Stimulated activated CD4-positive, alpha-beta T cell treated with anti-CD3 and anti-CD28 coated beads, Interleukin-4, amount 100 ng/mL, for 24 hours (primary cell): ENCODE measurements around the gene SLC6A8.
"Not testable (repeated sequence)": the region's sequence is repeated elsewhere in the genome, so short reads cannot be mapped to it uniquely, and the experiment has no call there.

Experiments
- DNase-seq: peaks from one replicate; pipeline ENCODE4 v3.0.0-alpha.2; 2020

SLC6A8 gene

DNA sequence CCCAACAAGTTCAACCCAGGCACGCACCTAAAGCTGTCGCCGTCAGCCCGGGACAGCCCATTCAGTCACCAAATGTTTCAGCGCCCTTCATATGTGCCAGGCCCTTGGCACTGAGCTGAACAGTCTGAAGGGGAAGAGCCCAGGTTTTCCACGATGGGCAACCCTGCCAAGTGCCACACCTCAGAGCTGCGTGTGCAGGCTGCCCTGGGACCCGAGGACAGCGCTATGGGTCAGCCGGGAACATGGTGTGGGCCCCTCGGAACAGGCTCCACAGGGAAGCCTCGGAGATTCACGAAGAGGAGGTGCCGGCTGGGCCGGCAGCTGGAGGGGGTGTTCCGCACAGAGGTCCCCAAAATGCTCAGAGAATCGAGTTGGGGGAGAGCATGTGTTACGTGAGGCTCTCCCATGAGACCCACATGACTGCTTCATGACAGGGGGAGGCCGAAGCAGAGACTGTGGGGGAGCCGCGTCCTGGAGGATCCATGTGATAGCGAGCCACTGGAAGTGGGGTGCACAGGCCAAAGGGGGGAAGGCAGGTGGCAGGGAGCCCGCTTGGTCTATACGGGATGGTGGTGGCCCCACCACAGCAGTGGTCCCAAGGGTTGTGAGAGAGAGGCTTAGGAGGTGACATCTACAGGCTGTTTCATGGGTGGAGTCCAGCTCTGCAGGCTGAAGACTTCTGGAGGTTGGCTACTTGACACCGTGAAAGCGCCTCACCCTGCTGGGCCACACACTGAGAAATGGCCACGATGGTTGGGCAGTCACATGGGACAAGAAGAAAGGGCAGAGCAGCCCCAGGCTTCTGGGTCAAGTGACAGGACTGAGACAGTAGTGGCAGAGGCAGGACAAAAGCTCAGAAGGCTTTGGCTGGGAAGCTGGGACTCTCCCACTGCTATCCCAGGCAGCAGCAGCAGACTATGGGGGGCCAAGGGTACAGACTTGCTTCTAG is 22.3 kb downstream of the SLC6A8 start:
- no peak for DNase-seq

DNA sequence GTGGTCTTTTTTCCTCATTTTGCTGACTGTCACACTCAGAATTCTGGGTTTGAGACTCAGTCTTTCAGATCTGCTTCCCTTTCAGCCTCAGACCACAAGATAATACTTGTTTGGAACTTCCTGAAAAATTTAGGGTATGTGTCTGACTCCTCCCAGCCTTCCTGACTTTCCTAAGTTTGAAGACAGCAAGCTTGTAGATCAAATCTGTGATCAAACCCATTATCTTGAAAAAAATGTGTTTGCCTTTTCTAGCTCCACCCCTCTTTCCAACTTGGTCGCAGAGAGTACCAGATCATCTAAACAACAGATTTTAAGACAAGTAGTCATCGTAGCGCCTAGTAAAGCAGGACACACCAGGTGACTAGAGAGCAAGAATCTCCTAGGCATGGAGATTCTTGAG is 26.5 kb downstream of the SLC6A8 start:
- DNase-seq = no peak

DNA sequence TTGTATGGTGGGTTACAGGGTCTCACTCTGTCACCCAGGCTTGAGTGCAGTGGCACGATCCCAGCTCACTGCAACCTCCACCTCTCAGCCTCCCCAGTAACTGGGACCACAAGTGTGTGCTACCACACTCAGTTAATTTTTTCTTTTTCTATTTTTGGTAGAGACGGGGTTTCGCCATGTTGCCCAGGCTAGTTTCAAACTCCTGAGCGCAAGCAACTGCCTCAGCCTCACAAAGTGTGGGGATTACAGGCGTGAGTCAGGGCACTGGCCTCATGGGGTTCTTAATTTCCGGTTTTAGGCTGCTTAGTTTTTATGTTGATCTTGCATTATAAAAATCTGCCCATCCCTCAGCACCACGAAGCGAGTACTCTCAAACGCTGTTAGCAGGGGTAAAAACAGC is 29.7 kb downstream of the SLC6A8 start:
- no peak for DNase-seq

DNA sequence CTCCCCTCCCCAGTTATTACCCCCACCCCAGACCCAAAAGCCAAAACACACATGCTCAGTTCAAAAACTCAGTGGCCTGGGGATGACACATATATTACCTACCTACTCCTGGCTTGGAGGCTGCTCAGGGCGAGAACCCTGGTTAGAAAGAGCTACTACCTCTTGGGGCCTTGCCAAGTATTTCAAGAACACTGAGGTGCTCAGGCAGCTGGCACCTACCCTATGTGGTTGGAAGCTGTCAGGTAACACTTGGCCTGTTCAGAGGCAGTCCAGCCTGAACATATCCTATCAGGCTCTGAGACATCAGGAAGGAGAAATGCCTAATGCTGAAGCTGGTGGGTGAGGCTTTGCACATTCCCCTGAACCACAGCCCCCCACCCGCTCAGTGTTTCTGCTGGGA is 31.5 kb downstream of the SLC6A8 start:
- DNase-seq = no peak

DNA sequence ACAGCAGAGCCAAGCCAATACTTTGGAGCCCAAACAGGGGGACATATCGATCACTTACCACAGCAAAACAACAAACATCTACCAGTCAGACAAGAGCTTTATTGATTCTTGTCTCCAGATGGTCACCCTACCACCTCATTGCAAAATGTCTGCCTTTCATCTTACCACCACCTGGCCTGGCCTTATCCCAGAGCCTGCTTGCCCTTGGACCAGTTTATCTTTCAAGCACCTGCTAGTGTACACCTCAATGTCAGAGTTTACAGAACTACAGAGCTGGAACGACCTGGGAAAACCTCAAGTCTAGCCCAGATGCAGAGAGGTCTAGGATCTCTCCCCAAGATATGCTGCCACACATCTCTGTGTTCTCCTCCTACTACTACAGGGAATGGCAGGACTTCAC is 32.0 kb downstream of the SLC6A8 start:
- DNase-seq = no peak

DNA sequence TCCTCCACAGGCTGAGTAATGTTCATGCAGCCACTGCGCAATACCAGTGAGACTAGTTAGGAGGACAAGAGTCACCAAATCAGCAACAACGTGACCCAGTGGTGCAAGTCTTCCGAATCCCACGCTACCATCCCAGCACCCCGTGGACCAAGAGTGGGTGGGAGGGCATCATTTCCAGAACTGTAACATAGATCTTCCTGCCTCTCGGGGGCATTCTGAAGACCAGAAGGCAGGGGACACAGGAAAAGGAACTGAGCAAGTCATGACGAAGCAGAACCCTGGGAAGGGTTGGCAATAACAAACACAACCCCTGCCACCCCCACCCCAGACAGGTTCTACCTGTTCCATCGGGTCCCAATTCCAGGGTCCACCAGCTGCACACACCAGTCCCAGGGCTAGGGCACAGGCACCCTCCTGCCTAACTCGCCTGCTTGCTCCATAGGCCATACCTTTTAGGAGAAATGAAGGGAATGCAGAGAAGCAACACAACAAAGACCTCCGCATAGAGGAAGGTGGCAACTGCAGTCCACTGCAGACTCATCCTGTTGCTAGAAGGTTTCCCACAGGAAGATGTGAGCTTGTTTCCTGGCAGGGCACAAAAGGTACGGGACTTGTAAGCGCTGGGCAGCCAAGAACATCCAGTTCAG is 35.1 kb downstream of the SLC6A8 start:
- DNase-seq = peak; percentile 3

DNA sequence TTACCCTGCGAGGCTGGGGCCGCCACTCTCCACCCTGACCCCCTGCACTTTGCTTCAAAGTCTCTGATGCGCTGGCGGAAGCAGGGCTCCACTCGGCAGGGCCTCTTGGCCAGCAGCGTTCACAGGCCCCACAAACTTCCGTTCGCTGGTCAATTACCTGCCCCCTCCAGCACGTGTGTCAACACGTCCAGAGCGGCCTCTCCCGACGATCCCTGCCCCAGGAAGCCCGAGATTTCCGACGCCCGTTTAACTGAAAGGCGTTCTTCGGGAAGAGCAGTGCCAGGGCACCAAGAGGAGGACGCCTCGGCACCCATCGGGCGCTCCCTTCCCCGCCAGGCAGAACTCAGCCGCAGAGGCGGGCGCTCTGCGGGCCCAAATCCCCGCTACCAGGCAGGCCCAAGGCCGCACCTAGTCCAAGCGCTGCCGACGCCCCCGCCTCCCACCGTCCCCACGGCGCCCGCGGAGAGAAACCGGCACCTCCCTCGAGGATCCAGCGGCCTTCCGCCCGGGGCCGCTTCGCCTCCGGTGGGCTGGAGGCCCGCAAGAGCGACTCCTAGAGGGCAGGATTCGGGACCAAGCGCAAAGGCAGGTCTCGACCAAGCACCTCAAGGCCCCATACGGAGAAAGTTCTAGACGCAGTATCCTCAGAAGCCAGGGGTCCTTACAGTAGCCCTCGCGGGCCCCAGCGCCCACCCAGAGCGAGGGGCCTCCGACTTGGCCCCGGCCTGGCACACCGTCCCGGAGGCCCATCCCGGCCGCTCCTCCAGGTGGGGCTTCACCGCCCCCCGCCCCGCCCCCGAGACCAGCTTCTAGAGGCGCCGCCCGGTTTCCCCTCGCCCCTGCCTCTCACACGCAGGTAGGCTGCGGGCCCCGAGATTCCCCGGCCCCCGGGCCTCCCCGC is 35.9 kb downstream of the SLC6A8 start:
- DNase-seq = peak; percentile 51

DNA sequence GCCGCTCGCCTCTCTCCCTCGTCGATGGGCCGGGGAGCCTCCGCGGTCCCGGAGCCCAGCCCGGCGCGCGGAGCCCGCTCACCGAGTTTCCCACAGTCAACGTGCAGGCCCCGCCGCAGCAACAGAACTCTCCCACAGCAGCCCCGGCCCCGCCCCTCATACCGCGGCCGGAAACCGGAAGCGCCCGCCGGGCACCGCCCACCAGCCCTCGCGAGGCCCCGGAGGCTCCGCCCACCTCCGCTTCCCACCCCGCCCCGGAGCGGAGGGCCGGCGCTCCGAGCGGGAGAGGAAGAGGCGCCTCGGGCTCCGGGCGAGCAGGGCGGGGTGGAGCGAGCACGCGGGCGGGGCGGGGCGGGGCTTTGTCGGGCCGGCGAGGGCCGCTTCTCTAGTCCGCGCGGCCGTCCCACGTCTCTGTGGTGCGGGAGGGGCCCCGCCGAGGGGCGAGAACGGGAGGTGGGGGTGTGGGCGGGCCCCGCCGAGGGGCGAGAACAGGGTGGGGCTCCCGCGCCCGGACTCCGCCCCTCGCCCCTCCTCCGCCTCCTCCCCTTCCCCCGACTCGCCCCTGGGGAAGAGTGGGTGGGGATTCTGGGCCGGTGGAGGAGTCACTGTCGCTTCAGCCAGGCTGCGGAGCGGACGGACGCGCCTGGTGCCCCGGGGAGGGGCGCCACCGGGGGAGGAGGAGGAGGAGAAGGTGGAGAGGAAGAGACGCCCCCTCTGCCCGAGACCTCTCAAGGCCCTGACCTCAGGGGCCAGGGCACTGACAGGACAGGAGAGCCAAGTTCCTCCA is 36.7 kb downstream of the SLC6A8 start, which contains the start of the genes ABCD1 and BCAP31:
Gene ABCD1 (plus strand): TSS at position 605 of the 787 bp plus-strand sequence. CDS start 411 bp downstream, outside the sequence.
Gene BCAP31 (minus strand): TSS at position 136 of the 787 bp plus-strand sequence. CDS start 1,143 bp downstream, outside the sequence.
- DNase-seq = peak; percentile 85

DNA sequence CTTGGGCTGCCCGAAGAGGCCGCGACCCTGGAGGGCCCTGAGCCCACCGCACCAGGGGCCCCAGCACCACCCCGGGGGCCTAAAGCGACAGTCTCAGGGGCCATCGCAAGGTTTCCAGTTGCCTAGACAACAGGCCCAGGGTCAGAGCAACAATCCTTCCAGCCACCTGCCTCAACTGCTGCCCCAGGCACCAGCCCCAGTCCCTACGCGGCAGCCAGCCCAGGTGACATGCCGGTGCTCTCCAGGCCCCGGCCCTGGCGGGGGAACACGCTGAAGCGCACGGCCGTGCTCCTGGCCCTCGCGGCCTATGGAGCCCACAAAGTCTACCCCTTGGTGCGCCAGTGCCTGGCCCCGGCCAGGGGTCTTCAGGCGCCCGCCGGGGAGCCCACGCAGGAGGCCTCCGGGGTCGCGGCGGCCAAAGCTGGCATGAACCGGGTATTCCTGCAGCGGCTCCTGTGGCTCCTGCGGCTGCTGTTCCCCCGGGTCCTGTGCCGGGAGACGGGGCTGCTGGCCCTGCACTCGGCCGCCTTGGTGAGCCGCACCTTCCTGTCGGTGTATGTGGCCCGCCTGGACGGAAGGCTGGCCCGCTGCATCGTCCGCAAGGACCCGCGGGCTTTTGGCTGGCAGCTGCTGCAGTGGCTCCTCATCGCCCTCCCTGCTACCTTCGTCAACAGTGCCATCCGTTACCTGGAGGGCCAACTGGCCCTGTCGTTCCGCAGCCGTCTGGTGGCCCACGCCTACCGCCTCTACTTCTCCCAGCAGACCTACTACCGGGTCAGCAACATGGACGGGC is 37.5 kb downstream of the SLC6A8 start:
- peak; percentile 5 for DNase-seq

DNA sequence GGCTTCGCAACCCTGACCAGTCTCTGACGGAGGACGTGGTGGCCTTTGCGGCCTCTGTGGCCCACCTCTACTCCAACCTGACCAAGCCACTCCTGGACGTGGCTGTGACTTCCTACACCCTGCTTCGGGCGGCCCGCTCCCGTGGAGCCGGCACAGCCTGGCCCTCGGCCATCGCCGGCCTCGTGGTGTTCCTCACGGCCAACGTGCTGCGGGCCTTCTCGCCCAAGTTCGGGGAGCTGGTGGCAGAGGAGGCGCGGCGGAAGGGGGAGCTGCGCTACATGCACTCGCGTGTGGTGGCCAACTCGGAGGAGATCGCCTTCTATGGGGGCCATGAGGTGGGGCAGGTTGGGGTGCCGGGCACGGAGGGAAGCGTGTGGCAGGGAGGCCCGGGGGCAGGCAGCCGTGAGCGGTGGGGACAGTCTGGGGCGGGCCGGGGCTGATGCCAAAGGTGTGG is 38.1 kb downstream of the SLC6A8 start:
- no peak for DNase-seq

DNA sequence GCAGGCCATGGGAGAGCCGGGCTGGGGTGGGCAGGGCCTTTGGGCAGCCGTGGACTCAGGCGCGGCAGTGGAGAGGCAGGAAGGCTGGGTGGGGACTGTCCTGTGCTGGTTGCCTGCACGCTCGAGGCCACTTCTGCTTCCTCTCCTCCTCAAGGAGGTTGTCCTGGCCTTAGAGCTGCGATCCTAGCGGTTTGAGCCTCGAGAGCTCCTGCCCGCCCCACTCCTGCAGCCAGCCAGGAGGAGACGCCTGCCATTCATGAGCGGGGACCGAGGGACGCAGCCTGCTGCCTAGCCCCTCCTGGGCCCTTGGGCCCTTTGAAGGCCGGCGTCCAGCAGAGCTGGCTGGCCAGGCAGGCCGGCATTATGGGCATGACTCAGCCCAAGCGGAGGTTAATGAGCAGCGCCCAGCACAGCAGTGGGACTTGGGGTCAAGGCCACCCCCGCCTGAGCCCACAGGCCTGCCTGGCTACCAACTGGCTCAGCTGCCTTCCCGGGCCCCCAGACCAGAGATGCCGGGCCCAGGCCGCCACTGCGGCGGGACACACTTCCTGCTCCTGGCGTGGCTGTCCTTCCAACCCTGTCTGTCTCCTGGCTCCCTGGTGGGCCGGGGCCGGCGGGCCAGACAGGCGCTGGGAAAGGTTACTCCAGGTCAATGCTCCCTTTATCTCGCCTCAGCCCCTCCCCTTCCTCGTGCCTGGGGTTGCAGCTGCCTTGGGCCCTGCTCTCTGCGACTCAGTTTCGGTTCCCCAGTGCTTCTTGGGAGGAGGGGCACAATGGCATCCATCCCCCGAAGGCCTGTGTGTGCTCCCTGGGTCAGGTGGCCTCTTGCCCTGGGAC is 38.8 kb downstream of the SLC6A8 start:
- DNase-seq = peak; percentile 24

DNA sequence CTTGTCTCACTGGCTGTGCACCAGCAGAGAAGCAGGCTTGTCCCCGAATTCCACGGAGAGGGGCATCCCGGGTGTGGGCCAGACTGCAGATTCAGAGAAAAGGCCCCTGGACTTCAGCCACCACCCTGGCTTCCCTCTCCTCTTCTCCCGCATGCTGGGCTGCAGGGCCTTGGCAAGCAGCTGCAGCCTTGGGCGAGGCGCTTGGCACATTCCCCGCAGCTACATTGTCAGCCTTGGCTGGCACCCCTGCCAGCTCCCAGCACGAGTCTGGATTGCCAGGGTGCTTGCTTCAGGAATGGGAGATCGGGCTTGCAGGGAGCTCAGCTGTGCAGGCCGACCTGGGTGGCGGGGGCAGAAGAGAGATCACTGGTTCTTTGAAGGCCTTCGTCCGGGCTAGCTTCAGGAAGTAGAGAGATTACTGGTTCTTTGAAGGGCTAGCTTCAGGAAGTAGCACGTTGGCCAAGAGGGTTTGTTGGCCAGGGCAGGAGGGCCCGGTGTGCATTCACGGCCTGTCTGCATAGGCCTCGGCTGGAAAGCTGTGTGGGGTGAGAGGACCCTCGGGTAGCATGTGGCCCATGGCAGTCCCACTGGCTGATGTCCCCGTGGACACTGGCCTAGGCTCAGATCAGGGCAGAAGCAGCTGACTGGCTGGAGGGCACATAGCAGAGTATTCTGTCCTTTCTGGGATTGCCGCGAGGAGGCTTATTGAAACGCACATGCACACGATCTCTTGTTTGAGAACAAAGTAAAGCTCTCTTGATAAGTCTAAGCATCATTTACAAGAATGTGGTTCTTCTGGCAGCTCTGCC is 39.6 kb downstream of the SLC6A8 start:
- DNase-seq = no peak

DNA sequence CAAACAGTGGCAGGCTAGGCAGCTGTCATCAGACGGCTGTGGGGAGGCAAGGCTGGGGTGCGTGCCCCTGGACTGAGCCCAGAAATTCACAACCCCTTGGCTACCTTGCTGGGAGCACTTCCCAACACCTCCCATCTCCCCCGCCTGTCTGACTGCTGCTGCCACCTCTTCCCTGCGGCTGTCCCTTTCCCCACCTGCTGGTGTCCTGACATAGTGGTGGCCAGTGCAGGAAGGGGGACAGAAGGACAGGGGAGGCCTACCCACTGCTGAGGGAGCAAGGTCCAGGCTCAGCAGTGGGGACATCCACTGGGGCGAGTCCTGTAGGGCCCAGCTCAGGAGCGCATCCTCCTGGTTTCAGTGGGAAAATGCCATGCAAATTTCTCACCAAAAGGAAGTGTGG is 40.4 kb downstream of the SLC6A8 start:
- no peak for DNase-seq

DNA sequence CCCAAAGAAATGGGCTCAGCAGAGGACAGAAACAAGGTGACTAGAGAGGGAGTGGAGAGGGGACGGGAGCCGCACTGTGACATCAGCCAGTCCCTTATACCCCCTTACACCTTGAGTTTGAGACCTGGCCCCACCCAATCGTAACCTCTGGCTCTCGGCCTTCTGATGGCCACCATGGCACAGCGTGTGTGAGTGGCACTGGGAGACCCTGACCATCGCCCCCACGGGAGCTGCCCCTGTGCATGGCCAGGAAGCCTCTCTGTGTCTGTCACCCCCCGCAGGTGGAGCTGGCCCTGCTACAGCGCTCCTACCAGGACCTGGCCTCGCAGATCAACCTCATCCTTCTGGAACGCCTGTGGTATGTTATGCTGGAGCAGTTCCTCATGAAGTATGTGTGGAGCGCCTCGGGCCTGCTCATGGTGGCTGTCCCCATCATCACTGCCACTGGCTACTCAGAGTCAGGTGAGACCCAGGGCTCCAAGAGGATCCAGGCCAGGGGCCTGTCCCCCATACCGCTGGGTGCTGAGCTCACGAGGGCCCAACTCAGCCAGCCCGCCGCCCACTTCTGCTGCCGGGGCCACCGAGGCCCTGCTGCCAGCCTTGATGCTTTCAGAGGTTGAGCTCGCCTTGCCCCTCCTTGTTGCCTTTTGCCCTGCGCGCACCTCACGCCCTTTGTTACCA is 41.4 kb downstream of the SLC6A8 start:
- DNase-seq = no peak

DNA sequence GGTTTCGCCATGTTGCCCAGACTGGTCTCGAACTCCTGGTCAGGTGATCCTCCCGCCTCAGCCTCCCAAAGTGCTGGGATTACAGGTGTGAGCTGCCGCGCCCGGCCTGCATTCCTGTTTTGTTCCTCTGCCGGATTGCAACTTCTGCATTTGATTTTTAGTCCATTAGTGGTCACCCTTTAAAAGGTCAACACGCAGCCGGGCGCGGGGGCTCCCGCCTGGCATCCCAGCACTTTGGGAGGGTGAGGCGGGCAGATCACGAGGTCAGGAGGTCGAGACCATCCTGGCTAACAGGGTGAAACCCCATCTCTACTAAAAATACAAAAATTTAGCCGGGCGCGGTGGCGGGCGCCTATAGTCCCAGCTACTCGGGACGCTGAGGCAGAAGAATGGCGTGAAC is 42.4 kb downstream of the SLC6A8 start:
- not testable (repeated sequence) for DNase-seq

DNA sequence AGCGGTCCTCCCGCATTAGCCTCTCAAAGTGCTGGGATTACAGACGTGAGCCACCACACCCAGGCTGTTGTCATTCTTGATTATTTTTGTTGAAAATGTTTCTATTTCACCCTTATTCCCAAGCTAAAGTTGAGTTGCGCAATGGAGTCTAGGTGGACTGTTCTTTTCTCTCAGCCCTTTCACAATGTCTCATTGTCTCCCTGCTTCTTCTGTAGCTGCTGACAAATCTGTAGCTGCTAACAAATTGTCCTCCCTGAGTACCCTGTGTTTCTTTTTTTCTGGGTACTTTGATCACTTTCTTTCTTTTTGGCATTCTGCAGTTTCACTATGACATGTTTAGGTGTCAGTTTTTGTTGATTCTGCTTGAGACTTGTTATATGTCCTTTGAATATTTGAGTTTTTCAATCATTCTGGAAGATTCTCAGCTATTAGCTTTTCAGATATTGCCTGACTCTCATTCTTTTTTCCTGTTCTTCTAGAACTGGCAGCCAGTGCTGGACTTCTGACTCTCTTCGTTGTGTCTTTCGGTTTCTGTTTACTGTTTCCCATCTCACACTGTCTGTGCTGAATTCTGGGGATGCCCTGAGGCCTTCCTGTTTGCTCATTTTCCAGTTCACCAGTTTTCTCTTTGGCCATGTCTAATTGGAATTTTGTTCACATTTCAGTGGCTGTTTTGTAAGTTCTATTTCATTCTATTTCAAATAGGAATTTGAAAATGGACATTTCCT is 43.6 kb downstream of the SLC6A8 start:
- no peak for DNase-seq

DNA sequence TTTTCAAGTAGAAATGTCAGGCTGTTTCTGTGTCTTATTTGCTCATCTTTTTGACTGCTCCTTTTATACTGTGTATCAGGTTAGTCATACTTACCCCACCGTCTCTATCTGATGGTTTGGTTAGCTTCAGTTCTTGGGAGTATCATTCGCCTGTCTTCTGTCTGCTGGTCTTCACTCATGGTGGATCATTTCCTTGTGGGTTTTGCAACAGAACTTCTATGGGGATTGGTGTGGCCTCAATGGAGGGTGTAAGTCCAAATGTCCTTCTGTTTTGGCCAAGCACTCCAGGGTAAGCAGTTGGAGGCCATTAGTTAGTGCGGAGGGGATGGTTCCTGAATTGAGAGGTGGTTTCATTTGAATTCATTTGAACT is 44.1 kb downstream of the SLC6A8 start:
- no peak for DNase-seq

DNA sequence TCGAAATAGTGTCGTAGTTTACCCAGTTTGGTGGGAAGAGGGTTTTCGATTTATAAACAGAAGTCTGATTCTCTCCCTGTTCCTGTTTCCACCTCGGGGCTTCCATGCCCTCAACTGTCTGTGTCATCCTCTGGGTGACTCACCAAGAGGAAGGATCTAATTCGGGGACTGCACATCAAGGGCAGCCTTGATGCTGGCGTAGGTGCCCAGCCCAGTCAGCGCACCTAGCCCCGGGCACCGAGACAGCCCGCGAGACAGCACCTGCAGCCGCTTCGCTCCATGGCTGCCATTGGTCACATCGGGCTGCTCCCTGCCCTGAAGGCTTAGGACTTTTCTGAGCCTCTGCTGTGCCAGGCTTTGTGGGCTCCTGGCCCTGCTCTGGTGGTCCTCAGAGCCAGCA is 44.7 kb downstream of the SLC6A8 start:
- DNase-seq = no peak
